Fibroblast of upper back skin (primary cell): ENCODE measurements around the gene ZCCHC3.
A peak's percentile ranks its signal among the peaks of the same experiment; 100 is the strongest.

Experiments used
- DNase-seq: peaks from one replicate; pipeline ENCODE4 v3.0.0-alpha.2; 2013

ZCCHC3 gene

DNA sequence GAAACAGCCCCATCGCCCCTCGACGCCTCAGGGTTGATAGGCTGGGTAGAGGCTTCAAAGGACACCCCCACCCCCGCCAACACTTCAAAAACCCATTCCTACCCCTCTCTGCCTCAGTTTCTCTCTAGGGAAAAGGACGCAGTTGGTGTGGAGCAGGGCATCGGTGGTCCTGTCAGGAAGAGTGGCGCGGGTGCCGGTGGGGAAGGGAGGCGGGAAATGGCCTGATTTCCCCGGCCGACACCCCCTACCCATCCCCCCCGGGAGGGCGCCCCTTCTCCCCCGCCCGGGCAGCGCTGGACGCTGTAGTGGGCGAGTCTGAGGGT lies 49.9 kb downstream of the ZCCHC3 start:
- DNase-seq, result no peak

DNA sequence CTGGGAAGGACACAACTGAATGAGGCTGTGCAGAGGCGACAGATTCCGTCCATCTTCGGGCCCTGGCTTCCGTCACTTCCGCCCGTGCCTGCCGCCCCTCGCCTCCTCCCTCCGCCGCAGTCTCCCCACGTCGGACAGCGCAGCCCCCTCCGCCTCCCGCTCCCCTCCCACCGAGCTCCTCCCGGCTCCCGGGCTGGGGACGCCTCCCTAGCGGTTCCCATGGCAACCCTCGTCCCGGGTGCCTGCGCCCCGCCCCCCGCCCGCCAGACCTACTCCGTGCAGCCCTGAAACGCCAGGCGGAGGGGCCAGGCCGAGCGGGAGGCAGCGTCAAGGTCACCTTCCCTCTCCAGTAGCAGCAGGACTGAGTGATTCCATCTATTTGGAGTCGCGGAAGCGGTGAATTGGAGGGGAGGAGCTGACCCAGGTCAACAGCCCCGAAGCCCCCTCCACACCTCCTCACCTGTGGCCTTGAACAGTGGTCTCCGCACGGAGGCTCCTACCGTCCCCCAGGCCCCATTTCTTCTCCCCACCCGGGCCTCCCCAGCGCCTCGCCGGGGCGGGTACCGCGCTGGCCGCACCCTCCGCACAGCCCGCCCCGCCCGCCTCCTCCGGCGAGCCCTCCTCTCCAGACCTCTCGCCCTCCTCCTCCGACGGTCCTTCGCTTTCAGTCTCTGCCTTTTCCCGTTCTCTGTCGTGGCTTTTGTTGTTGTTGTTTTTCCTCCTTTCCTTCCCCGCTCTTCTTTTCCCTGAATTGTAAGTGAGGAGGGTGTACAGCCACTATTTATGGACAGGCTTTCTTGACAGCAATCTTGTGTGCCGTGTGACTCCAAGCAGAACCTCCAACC lies 50.5 kb downstream of the ZCCHC3 start:
- DNase-seq, result peak; percentile 96

DNA sequence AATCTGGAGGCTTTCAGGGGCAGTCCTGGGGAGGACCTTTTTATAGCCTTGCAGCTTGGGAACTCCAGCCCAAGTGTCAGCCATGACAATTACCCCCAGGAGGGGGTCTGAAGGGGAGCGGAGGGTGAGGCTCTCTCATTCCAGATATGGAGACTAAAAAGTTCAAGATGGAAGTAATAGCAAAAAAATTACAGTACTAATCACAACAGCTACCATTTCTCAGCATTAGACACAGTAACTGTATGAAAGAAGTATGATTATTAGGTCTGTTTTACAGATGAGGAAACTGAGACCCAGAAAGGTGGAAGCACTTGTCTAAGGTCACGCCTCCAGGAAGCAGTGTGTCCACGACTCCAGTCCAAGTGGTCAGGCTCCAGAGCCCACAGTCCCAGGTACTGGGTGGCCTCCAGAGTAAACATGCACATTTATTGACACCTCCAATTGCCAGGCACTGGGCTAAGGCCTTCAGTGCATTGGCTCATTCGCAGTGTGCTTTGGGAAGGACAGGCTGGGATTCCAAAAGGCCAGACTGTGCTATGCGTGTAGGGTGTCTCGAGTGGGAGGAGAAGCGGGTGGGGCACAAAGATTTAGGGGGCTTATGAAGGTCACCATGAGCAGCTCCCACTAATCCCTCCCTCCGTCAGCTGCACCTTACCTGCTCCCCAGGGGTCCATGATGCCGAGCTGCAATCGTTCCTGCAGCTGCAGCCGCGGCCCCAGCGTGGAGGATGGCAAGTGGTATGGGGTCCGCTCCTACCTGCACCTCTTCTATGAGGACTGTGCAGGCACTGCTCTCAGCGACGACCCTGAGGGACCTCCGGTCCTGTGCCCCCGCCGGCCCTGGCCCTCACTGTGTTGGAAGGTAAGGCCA lies 51.8 kb downstream of the ZCCHC3 start:
- no peak for DNase-seq
